GM12872 (cell line): ENCODE results near the gene RBP7.

ENCODE experiments used
- TF ChIP-seq, protein P1 (sequence below): IDR thresholded peaks from 3 replicates; pipeline ENCODE4 v1.5.1; 2011; ENCODE audit warnings: low read depth, mild to moderate bottlenecking, low read length, moderate library complexity; ENCODE audit not compliant: insufficient read depth

RBP7 gene

DNA sequence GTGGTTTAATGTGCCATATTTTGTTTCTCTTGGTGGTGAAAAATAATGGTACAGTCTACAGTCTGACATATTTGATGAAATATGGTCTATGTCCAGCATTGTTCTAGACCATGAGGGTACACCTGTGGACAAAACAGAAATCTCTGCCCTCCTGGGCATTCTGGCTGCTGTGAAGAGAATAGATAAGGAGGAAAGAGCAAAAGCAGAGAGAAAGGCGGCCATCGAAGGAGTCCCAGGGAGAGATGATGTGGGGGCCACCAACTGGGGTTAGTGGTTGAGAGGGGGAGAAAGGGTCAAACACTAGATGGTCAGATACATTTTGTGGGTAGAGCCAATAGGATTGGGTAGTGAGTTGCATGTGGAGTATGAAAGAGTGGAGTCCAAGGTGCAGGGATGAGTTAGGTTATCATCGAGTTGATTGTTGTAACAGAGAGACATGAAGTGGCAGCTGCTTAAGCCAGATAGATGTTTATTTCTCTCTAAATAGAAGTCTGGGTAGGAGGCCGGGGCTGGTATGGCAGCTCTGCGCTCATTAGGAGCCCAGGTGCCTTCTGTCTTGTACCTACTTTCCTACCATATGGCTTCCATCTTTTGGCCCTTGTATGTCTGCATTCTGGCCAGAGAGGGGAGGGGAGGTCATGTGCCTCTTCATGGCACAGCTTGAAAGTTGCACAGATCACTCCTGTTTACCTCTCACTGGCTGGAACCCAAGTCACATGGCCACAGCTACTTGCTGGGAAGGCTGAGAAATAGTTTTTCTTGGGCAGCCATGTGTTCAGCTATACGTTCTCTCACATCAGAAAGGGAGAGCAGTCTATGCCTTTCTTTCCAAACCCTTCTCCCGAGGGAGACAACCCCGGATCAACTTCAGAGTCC is 48.7 kb downstream of the RBP7 start:
- TF ChIP-seq, protein P1, sequence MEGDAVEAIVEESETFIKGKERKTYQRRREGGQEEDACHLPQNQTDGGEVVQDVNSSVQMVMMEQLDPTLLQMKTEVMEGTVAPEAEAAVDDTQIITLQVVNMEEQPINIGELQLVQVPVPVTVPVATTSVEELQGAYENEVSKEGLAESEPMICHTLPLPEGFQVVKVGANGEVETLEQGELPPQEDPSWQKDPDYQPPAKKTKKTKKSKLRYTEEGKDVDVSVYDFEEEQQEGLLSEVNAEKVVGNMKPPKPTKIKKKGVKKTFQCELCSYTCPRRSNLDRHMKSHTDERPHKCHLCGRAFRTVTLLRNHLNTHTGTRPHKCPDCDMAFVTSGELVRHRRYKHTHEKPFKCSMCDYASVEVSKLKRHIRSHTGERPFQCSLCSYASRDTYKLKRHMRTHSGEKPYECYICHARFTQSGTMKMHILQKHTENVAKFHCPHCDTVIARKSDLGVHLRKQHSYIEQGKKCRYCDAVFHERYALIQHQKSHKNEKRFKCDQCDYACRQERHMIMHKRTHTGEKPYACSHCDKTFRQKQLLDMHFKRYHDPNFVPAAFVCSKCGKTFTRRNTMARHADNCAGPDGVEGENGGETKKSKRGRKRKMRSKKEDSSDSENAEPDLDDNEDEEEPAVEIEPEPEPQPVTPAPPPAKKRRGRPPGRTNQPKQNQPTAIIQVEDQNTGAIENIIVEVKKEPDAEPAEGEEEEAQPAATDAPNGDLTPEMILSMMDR, result no peak

DNA sequence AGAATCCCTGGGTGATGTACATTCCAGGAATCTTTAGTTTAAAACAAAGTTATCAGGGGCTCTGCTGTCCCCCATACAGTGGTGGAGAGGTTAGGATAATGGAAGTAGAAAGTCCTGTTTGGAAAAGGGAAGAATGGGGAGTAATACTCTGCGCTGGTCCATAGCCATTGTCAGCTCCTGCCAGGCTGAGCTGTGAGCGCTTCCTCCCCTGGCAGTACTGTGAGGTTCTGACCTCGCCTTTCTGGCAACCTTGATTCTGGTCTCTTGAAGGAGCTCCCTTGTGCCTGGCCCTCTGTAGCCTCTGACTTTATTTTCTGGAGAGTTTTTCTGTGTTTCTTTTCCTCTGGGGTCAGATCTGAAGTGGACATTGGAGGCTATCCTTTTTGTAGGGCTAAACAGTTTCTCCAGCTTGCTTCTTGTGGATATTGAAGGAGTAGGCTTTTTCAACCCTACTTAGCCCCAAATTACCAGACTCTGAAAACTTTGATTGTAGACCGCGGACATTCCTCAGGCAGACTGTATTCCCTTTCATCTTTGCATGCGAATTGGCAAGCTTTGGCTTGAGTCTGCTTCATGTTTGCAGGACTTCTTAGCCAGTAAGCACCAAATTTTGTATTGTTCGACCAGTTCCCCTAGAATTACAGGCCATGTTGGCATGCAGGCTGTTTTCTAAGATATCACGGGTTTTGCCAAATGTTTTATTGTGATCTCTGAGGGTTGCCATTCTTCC is 49.5 kb downstream of the RBP7 start:
- TF ChIP-seq, protein P1, result no peak

DNA sequence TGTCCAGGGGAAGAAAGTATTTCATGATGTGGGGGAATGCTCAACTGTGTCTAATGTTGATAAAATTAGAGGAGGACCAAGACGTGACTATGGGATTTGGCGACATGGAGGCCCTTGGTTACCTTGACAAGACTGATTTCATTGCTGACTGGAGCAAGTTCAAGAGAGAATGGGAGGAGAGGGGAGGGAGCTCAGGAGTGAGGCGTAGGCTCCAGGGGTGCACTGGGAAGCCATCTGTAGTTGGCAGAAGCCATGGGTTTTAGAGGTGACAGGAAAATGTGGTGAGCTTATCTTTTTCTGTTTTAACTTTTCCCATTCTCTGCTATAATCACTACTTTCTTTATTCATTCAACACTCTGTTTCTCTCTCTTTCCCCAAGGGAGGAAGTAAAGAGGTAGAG is 51.6 kb downstream of the RBP7 start:
- TF ChIP-seq, protein P1, result no peak

DNA sequence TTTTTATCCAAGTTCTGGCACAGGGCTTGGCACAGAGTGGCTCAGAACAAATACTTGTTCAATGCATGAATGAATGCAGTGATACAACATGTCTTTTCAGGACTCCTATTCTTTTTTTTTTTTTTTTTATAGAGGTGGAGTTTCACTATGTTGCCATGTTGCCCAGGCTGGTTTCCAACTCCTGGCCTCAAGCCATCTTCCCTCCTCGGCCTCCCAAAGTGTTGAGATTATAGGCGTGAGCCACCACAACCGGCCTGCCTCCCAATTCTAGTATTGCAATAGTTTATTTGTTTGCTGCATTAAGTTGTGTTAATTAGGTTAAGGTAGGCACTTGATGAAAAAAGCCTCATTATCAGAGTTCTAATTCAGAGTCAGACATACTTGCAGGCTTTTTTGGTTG is 53.6 kb downstream of the RBP7 start:
- TF ChIP-seq, protein P1, result no peak

DNA sequence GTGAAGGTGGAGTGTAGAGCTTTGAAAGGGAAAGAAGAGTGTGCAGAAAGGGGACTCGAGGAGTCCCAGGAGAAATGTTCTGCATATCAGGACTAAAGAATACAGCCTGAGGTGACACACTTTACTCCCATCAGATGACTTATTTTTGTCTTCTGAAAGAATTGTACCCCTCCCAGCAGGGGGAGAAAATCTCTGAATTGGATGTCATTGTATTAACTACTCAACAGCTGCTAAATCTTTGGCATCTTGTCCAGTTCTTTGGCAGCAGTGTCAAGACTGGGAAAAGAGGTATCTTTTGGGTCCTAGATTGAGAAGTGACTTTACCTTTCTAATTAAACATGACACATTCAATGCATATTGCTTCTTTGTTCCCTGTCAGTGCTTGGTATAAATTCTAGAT is 54.6 kb downstream of the RBP7 start:
- TF ChIP-seq, protein P1, result no peak

DNA sequence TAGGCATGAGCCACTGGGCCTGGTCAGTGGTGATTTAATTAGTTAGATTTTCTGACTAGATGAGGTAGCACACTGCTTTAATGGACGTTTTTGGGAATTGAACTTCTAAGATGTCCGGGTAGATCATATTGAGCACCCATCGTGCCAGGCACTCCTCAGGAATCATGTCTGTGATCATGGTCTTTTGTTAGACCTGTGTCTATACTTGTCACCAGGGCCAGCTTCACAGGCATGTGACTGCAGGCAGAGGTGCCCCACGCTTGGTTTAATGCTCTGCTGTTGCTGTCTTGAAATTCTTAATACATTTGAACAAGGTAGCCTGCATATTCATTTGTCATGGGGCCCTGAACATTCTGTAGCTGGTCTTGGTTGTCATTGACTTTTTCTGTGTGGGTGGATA is 55.3 kb downstream of the RBP7 start:
- TF ChIP-seq, protein P1, result no peak

DNA sequence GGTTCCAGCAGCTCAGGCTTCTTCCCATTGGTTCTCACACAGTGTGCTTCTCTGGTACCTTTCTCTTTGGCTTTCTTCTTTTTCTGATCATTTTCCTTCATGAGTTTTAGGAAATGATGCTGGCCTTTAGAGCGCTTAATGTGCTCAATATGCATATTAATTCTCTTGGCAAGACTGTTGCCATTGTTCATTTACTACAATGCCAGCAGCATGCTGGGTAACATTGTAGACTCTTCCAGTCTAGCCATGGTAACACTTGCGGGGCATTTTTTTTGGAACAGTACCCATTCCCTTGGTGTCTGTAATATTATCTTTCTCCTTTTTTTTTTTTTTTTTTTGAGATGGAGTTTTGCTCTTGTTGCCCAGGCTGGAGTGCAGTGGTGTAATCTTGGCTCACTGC is 57.4 kb downstream of the RBP7 start:
- TF ChIP-seq, protein P1, result no peak
